Heart left ventricle (tissue), 16 donors: ENCODE data around the gene MACIR. TPM values are rescaled to one million over a fixed set of nuclear protein-coding genes. Genes with fewer than 3 reads are reported as not detected.

Source experiments
- ATAC-seq, 4 donors: fragments of 200-7000 bp; cut with Tn5 transposase; one replicate each; pipeline ENCODE4 v1.9.1; 2020 to 2022; ENCODE audit warnings: moderate library complexity in 4 of 4, mild to moderate bottlenecking in 3 of 4, moderate number of reproducible peaks in 1 of 4
- DNase-seq, 5 donors: peaks; one replicate each; pipeline ENCODE4 v3.0.0-alpha.2; 2020
- H3K27ac ChIP-seq, 12 donors: fragments of 200-600 bp; sonication (generic) in 4 of 12; one replicate each; pipeline versions ENCODE4 v1.5.0 to v1.8.0; 2016 to 2022; ENCODE audit warnings: mild to moderate bottlenecking in 2 of 12
- H3K27me3 ChIP-seq, 9 donors: fragments of 200-600 bp; sonication (generic) in 2 of 9; one replicate each; pipeline versions ENCODE4 v1.5.1 to v1.8.0; 2016 to 2022; ENCODE audit warnings: mild to moderate bottlenecking in 3 of 9
- H3K36me3 ChIP-seq, 9 donors: fragments of 200-600 bp; sonication (generic) in 2 of 9; one replicate each; pipeline versions ENCODE4 v1.5.0 to v1.8.0; 2018 to 2022; ENCODE audit warnings: mild to moderate bottlenecking in 2 of 9
- H3K4me1 ChIP-seq, 12 donors: fragments of 200-600 bp; sonication (generic) in 4 of 12; one replicate each; pipeline versions ENCODE4 v1.5.0 to v1.8.0; 2016 to 2022; ENCODE audit warnings: mild to moderate bottlenecking in 3 of 12
- H3K4me3 ChIP-seq, 12 donors: fragments of 200-600 bp; sonication (generic) in 4 of 12; one replicate each; pipeline versions ENCODE4 v1.5.0 to v1.8.0; 2017 to 2022; ENCODE audit warnings: mild to moderate bottlenecking in 9 of 12, moderate library complexity in 4 of 12
- H3K9me3 ChIP-seq, 12 donors: fragments of 200-600 bp; sonication (generic) in 4 of 12; one replicate each; pipeline versions ENCODE4 v1.5.0 to v1.8.0; 2016 to 2022; ENCODE audit warnings: mild to moderate bottlenecking in 1 of 12
- CTCF ChIP-seq, 12 donors: fragments of 200-600 bp; sonication (generic) in 4 of 12; IDR thresholded peaks; one replicate each; pipeline versions ENCODE4 v1.5.0 to v1.8.0; 2018 to 2022; ENCODE audit warnings: antibody characterized with exemption in 12 of 12, mild to moderate bottlenecking in 5 of 12
- POLR2A ChIP-seq, 2 donors: fragments of 450-650 bp; IDR thresholded peaks; one replicate each; pipeline ENCODE4 v1.6.1; 2017; ENCODE audit warnings: antibody characterized with exemption in 2 of 2, mild to moderate bottlenecking in 2 of 2, moderate library complexity in 2 of 2
- WGBS, 4 donors: extraction: QIAGEN DNeasy Blood & Tissue Kit in 2 of 4; methylation state at CpG; one replicate each; pipeline versions ENCODE4 v1.1.5 to v1.1.7; 2013 to 2018; 5-methylcytosine and 5-hydroxymethylcytosine counted together
- intact Hi-C, 10 donors: fragments of 100-400 bp; cut with DNase I; formaldehyde crosslinking; loops; one replicate each; pipeline versions ENCODE4 v1.11.1 to v1.14.2; 2022
- polyA plus RNA-seq, 2 donors: library from polyadenylated mRNA; stranded (reverse); fragments of 200-250 nt; gene quantifications; one replicate each; pipeline ENCODE4 v1.2.3, GENCODE V29; 2013
- total RNA-seq, 9 donors: library from RNA; depleted of rRNA in 2 of 9; stranded (reverse); fragments of >200 nt in 2 of 9; fragmentation: NEBNext Ultra II Directional in 3 of 9; extraction: Animal tissue kit (Norgen Biotek cat#: 25700) in 3 of 9; gene quantifications; one replicate each; pipeline versions ENCODE4 v1.1.0 to v1.2.4, GENCODE V29; 2016 to 2023
- donor health status: ischemic (EF 13 %, LVEDD 7.1; RV severe dilation, severe dysfunction).
- donor health status: healthy with polysubstance abuse.
- donor health status: DM: no; HTN: yes; CAD: no.
- donor health status: DM: no; HTN: no; CAD: no.
- donor health status: ischemic (EF 25% LVEDD 6.9; RV normal size, moderate dysfunction).
- donor health status: ischemic (EF 25% LVEDD 5.7; RV mildly dilated, moderate dysfunction).
- donor health status: healthy.
- donor health status: DM: yes; HTN: yes; CAD: no.
- donor health status: ischemic (EF 35%, LVEDD 5.7; RV mildly dilated, moderate dysfunction).
- donor health status: nonischemic (EF 11% LVEDD 7.7; RV severe dilation, severe dysfunction).
- donor health status: DM: yes; HTN: yes; CAD: no.
- donor health status: PGD.
- donor health status: ischemic (EF 29% LVEDD 5.4; RV normal size, mild dysfunction).
- donor health status: nonischemic (EF 23%, LVEDD 6.1; RV moderate dilation, normal function).

The MACIR gene
- total and polyA plus RNA-seq, 11 donors, result 2.7 to 6.0 (median 4.5) TPM

GRCh38 chr5:103289024-103289423, 30.5 kb downstream of the MACIR start:
- no peak overlapping the region for H3K27ac ChIP-seq
- no peaks in the 10 kb centered on the region for H3K36me3 ChIP-seq
- H3K4me1 ChIP-seq, result peaks cover 0 to 10% (median 0%) of the 10 kb centered on the region in 12 donors
- WGBS, 4 donors, result 91 to 97% (median 95%) methylated on average over 1 of the region's 1 CpG
- H3K4me3 ChIP-seq, result no peak overlapping the region
- intact Hi-C loops, result no loop called here
- no peak for ATAC-seq
- no peak for DNase-seq
- no peak for TF ChIP-seq POLR2A (IDR thresholded peaks at IDR 0.05)
- TF ChIP-seq CTCF (IDR thresholded peaks at IDR 0.05), result no peak
- no peaks in the 10 kb centered on the region for H3K9me3 ChIP-seq
- no peaks in the 10 kb centered on the region for H3K27me3 ChIP-seq

- no peak overlapping the region for H3K27ac ChIP-seq
- WGBS, 4 donors, result 38 to 58% (median 45%) methylated on average over 1 of the region's 1 CpG
- intact Hi-C loops, result no loop called here
- no peaks in the 10 kb centered on the region for H3K9me3 ChIP-seq
- no peaks in the 10 kb centered on the region for H3K36me3 ChIP-seq
- no peaks in the 10 kb centered on the region for H3K27me3 ChIP-seq
- no peak overlapping the region for H3K4me3 ChIP-seq
- TF ChIP-seq POLR2A (IDR thresholded peaks at IDR 0.05), result no peak
- no peak for TF ChIP-seq CTCF (IDR thresholded peaks at IDR 0.05)
- peaks cover 0 to 10% (median 0%) of the 10 kb centered on the region in 12 donors for H3K4me1 ChIP-seq
- ATAC-seq (no peak), DNase-seq (no peak)
These were observed 32.3 kb downstream of the MACIR start for GRCh38 chr5:103290846-103291245.

GRCh38 chr5:103291606-103292005, 33.0 kb downstream of the MACIR start:
- no peaks in the 10 kb centered on the region for H3K27me3 ChIP-seq
- DNase-seq (no peak), ATAC-seq (no peak)
- no peaks in the 10 kb centered on the region for H3K9me3 ChIP-seq
- 90 to 95% (median 94%) methylated on average over 4 of the region's 4 CpGs for whole genome bisulfite sequencing, 4 donors
- H3K4me3 ChIP-seq, result no peak overlapping the region
- H3K4me1 ChIP-seq, result peaks cover 0 to 10% (median 0%) of the 10 kb centered on the region in 12 donors
- intact Hi-C loops, result no loop called here
- H3K36me3 ChIP-seq, result no peaks in the 10 kb centered on the region
- TF ChIP-seq POLR2A (IDR thresholded peaks at IDR 0.05), result no peak
- no peak for TF ChIP-seq CTCF (IDR thresholded peaks at IDR 0.05)
- H3K27ac ChIP-seq, result no peak overlapping the region

- no peaks in the 10 kb centered on the region for H3K36me3 ChIP-seq
- no peak overlapping the region for H3K27ac ChIP-seq
- H3K4me1 ChIP-seq, result peaks cover 0 to 10% (median 0%) of the 10 kb centered on the region in 12 donors
- TF ChIP-seq POLR2A (IDR thresholded peaks at IDR 0.05) (no peak), CTCF (IDR thresholded peaks at IDR 0.05) (no peak)
- DNase-seq, result no peak
- no peak overlapping the region for H3K4me3 ChIP-seq
- 67 to 78% (median 75%) methylated on average over 1 of the region's 1 CpG for WGBS, 4 donors
- H3K27me3 ChIP-seq, result no peaks in the 10 kb centered on the region
- ATAC-seq, result no peak
- no peaks in the 10 kb centered on the region for H3K9me3 ChIP-seq
- intact Hi-C loops, result no loop called here
These were observed 34.5 kb downstream of the MACIR start for GRCh38 chr5:103293099-103293498.
